ENCODE measurements around the gene C9orf152. TPM values are rescaled to one million over a fixed set of nuclear protein-coding genes. Genes with fewer than 3 reads are reported as not detected.
A peak's percentile ranks its signal among the peaks of the same experiment; 100 is the strongest.

Gene C9orf152
- total and polyA plus RNA-seq, 2 of the 13 experiments (the other 11 are each of a cell fraction or from before 2014, with no cell fraction given), result 0.24 to 0.48 TPM

GRCh38 chr9:110183208-110184145 is 24.5 kb downstream of the C9orf152 start (continued):
- no peak for TF ChIP-seq IKZF5 (CRISPR knock-in tag; IDR thresholded peaks at IDR 0.05)
- TF ChIP-seq JARID2 (CRISPR knock-in tag; IDR thresholded peaks at IDR 0.05; ENCODE audit: insufficient replicate concordance), result no peak
- TF ChIP-seq ZNF749 (CRISPR knock-in tag; IDR thresholded peaks at IDR 0.05; ENCODE audit: borderline replicate concordance), result no peak
- no peak for TF ChIP-seq BCL3 (CRISPR knock-in tag; IDR thresholded peaks at IDR 0.05)
- no peak for TF ChIP-seq PTBP1 (IDR thresholded peaks at IDR 0.05; ENCODE audit: low read depth, low read length, poor library complexity, severe bottlenecking)
- TF ChIP-seq ZBTB43 (CRISPR knock-in tag; conservative IDR thresholded peaks at IDR 0.05), result no peak
- TF ChIP-seq TBX3 (IDR thresholded peaks at IDR 0.05; ENCODE audit: borderline replicate concordance), result no peak
- TF ChIP-seq REPIN1 (CRISPR knock-in tag; IDR thresholded peaks at IDR 0.05; ENCODE audit: borderline replicate concordance, low read depth), result no peak
- TF ChIP-seq TEAD2 (CRISPR knock-in tag; IDR thresholded peaks at IDR 0.05), result no peak
- no peak for TF ChIP-seq PLRG1 (conservative IDR thresholded peaks at IDR 0.05)
- no peak for TF ChIP-seq FOXA1 (IDR thresholded peaks at IDR 0.05)
- 0 out of 2 replicates have a peak, but pooled peaks have one; percentile 17 for TF ChIP-seq FOXA1 (CRISPR knock-in tag; IDR thresholded peaks at IDR 0.05)
- no peak for TF ChIP-seq BRCA1 (CRISPR knock-in tag; IDR thresholded peaks at IDR 0.05)
- no peak for TF ChIP-seq ZNF720 (CRISPR knock-in tag; IDR thresholded peaks at IDR 0.05)
- no peak for TF ChIP-seq ZNF12 (CRISPR knock-in tag; IDR thresholded peaks at IDR 0.05)
- TF ChIP-seq ZMYM4 (CRISPR knock-in tag; IDR thresholded peaks at IDR 0.05), result peak; percentile 48; the same call in 1 of the 2 replicates
- no peak for TF ChIP-seq HMGA1 (CRISPR knock-in tag; conservative IDR thresholded peaks at IDR 0.05)
- no peak for TF ChIP-seq NFE2L1 (CRISPR knock-in tag; IDR thresholded peaks at IDR 0.05; ENCODE audit: borderline replicate concordance)
- 0 out of 2 replicates have a peak, but pooled peaks have one; percentile 27 for TF ChIP-seq ZMYM3 (CRISPR knock-in tag; IDR thresholded peaks at IDR 0.05)
- TF ChIP-seq, protein P1, sequence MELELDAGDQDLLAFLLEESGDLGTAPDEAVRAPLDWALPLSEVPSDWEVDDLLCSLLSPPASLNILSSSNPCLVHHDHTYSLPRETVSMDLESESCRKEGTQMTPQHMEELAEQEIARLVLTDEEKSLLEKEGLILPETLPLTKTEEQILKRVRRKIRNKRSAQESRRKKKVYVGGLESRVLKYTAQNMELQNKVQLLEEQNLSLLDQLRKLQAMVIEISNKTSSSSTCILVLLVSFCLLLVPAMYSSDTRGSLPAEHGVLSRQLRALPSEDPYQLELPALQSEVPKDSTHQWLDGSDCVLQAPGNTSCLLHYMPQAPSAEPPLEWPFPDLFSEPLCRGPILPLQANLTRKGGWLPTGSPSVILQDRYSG (CRISPR knock-in tag; IDR thresholded peaks at IDR 0.05), result no peak
- TF ChIP-seq FOSL2 (CRISPR knock-in tag; IDR thresholded peaks at IDR 0.05), result peak; percentile 13; the same call in 1 of the 2 replicates
- no peak for TF ChIP-seq TFDP2 (CRISPR knock-in tag; IDR thresholded peaks at IDR 0.05)

Data from HepG2 (cell line).